ENCODE data around the gene DENND4C. TPM values are rescaled to one million over a fixed set of nuclear protein-coding genes. Genes with fewer than 3 reads are reported as not detected.
A peak's percentile ranks its signal among the peaks of the same experiment; 100 is the strongest.

Gene DENND4C
- polyA plus RNA-seq, 1 of the 3 experiments (the other 2 are of a cell fraction) = 7.5 TPM

- TF ChIP-seq TAF1 (IDR thresholded peaks at IDR 0.05; ENCODE audit: borderline replicate concordance, low read depth, low read length) (no peak), RFX5 (IDR thresholded peaks at IDR 0.05; ENCODE audit: low read length) (no peak)
These were observed 5.9 kb upstream of the DENND4C start (continued) for GRCh38 chr9:19224563-19224962.

- peak overlapping the region; percentile 86 for H2AFZ ChIP-seq (ENCODE audit: low read depth)
- peak overlapping the region; percentile 88 for H3K9ac ChIP-seq
- ChIA-PET CTCF (interaction anchor here (1.2 to 1.3 kb wide), 4 partner anchors 10 to 181 kb away, joined by 3 to 5 read pairs (median 3); partner anchors contain the start of gene RRAGA), POLR2A (interaction anchor here (0.5 to 1.3 kb wide), 4 partner anchors 27 to 181 kb away, joined by 3 to 5 read pairs (median 4); partner anchors contain the start of genes RPS6 and RRAGA)
- peaks cover 0 to 8% of the 10 kb centered on the region in 2 experiments; a peak in 3 of 4 replicates for H3K4me1 ChIP-seq (ENCODE audit: control insufficient read depth in 1 of 2, insufficient read depth in 2 of 2, low read depth in 1 of 2, low read length in 1 of 2)
- H3K27me3 ChIP-seq (ENCODE audit: insufficient read depth) = no peaks in the 10 kb centered on the region
- H3K36me3 ChIP-seq (replicated peaks in 1 of 2; ENCODE audit: control insufficient read depth in 1 of 2, insufficient read depth in 2 of 2, low read length in 1 of 2) = peaks cover 0 to 5% of the 10 kb centered on the region in 2 experiments
- H3K4me2 ChIP-seq = peak overlapping the region; percentile 88
- H3K27ac ChIP-seq (ENCODE audit: low read depth in 2 of 2, low read length in 1 of 2) = peak overlapping the region; percentile 87 to 93
- peak overlapping the region; percentile 75 to 79 for H3K4me3 ChIP-seq (ENCODE audit: low read depth in 2 of 2, low read length in 1 of 2)
- peaks cover 42% of the 10 kb centered on the region for H3K79me2 ChIP-seq (ENCODE audit: insufficient read depth)
- peak; percentile 64 for DNase-seq
- H3F3A ChIP-seq (replicated peaks; ENCODE audit: insufficient read depth) = peaks cover 7% of the 10 kb centered on the region
- H3K9me2 ChIP-seq = no peaks in the 10 kb centered on the region
- WGBS (ENCODE audit: low lambda C conversion rate) = 1% methylated on average over 25 of the region's 41 CpGs
- H3K9me3 ChIP-seq = no peaks in the 10 kb centered on the region
- peaks cover 31% of the 10 kb centered on the region for H4K20me1 ChIP-seq (ENCODE audit: insufficient read depth)
- no peak for TF ChIP-seq POLR2AphosphoS5 (IDR thresholded peaks at IDR 0.05; ENCODE audit: low read depth, low read length)
- TF ChIP-seq USF2 (IDR thresholded peaks at IDR 0.05; ENCODE audit: borderline replicate concordance, low read depth, low read length) = no peak
- no peak for TF ChIP-seq IRF3 (IDR thresholded peaks at IDR 0.05; ENCODE audit: low read depth, low read length)
- TF ChIP-seq ELF1 (IDR thresholded peaks at IDR 0.05) = no peak
- peak; percentile 54 for TF ChIP-seq MAX (IDR thresholded peaks at IDR 0.05; ENCODE audit: low read depth)
- TF ChIP-seq CHD2 (IDR thresholded peaks at IDR 0.05; ENCODE audit: low read length, partially characterized antibody) = peak; percentile 12
- TF ChIP-seq SIN3A (IDR thresholded peaks at IDR 0.05; ENCODE audit: borderline replicate concordance, low read depth, low read length) = no peak
- TF ChIP-seq FOXJ3 (CRISPR knock-in tag; IDR thresholded peaks at IDR 0.05) = no peak
- peak; percentile 32; the same call in 1 of the 2 replicates for TF ChIP-seq TAF1 (IDR thresholded peaks at IDR 0.05; ENCODE audit: borderline replicate concordance, low read depth, low read length)
- TF ChIP-seq MXI1 (IDR thresholded peaks at IDR 0.05; ENCODE audit: low read depth, low read length) = peak; percentile 67; the same call in 1 of the 2 replicates
- no peak for TF ChIP-seq GABPA (IDR thresholded peaks at IDR 0.05; ENCODE audit: low read depth)
These were observed 718 bp upstream of the DENND4C start for GRCh38 chr9:19229595-19230354.

Data from SK-N-SH (cell line).